GM21390 (cell line): ENCODE results near the gene CAMK2A.

Source experiments
- ATAC-seq: cut with Tn5 transposase; IDR thresholded peaks from one replicate; pipeline ENCODE4 v1.9.1; 2021; ENCODE audit not compliant: unreplicated experiment

The CAMK2A gene

DNA sequence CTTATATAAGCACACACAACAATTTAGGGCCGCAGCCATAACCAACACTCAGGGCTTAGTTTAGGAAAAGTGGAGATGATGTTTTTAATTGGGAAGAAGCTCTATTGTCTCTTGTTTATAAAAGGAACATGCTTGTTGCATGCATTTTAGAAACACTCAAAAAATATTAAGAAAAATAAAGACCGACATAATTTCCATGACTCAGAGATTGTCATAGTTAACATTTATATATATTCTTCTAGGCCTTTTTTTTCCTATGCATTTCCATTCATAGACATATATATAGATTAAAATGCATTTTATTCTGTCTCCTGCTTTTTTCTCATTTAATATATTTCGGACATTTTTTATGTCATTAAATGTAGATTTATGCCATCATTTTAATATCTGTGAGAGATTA is 26.7 kb upstream of the CAMK2A start:
- no peak for ATAC-seq

DNA sequence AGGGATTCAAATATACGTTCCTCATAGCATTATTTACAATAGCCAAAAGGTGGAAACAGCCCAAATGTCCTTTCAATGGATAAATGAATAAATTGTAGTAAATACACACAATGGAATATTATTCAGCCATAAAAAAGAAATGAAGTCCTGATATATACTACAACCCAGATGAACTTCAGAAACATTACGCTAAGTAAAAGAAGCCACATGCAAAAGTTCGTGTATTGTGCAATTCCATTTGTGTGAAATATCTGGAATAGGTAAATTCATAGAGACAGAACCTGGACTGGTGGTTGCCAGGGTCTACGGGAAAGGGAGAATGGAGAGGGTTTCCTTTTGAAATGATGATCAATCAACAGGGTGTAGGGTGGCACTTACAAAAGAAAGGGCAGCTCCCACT is 25.7 kb upstream of the CAMK2A start:
- no peak for ATAC-seq

DNA sequence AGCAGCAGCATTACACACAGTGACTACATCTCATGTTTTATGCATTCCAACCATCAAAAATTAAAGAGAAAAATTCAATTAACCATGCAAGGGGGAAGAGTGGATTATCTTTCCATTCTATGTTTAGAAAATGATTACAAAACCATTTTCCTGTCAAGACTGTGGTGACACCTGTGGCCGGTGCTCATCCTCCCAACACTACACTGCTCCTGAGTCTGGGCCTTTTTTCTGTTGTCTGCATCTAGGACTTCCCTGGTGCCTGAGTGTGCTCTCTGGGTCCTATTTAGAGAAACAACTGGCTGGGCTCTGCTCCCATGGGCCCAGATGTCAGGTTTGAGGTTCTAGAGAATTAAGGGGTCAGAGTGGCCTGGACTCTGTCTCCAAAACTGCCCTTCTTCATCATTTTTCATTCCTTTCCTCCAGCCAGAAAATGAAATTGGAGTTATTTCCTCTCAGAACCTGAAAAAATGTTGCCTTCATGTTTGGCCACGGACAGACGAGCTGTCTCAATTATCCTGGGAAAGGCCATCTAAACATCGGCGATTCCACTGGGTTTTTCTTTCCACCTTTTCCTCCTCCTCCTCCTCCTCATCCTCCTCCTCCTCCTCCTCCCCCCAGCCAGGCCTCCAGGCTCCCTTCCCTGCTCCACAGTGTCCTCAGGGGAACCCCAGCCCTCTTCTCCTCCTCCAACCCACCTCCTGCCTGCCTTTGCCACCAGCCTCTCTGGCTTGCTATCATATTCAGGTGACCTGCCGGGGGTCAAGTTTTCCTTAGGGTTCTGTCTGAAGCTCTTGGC is 24.5 kb upstream of the CAMK2A start:
- no peak for ATAC-seq

DNA sequence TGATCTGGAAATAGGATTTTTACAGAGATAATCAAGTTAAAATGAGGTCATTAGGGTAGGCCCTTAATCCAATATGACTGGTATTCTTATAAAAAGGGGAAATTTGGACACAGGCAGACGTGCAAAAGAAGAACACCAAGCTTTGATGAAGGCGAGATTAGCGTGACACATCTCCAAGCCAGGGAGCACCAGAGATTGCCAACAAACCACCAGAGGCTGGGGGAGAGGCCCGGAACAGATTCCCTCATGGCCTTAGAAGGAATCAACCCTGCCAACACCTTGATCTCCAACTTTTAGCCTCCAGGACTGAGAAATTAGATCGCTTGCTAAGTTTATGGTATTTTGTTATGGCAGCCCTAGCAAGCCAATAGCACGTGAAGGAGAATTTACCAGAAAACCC is 23.9 kb upstream of the CAMK2A start:
- no peak for ATAC-seq

DNA sequence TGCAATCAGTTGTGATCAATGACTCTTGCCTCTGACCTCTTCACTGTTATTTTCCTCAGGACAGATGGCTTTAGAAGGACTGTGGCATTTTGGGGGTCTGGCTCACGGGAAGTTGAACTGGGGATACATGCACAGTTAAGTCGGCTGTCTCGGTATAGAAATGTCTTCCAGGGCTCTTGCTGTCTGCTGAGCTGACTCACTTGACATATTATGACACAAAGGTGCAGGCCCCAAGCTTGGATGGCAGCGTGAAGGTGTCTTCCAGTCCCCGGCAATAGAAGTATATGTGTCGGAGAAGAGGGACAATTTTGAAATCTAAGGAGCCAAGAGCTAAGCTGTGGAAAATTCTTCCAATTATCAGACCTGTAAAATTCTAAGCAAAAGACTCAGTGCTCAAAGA is 22.9 kb upstream of the CAMK2A start:
- ATAC-seq = no peak

DNA sequence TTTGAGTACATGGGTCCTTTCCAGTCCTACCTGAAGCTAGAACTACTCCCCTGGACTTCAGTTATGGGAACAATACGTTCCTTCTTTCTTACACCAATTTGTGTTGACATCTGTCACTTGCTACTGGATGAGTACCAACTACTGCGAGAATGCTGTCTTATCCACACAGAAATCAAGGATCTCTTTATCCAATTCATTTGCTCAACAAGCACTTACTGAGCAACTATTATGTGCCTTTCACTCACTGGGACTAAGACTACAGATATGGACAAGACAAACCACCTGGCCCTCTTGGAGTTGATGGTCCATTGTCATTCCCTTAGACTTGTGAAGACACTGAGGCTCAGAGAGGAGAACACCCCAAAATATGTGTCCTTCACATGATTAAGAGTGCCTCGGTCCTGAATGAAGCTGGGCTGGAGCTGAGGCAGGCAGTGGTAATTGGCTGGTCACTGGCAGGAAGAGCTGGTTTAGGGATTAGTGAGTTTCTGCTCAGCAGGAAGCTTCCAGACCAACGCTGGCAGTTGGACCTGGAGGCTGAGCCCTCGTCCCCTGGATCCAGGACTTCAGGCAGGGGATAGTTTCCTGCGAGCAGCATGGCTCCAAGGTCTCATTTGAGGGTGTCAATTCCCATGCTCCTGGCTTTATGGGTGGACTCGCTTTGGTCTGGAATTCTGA is 21.6 kb upstream of the CAMK2A start:
- no peak for ATAC-seq

DNA sequence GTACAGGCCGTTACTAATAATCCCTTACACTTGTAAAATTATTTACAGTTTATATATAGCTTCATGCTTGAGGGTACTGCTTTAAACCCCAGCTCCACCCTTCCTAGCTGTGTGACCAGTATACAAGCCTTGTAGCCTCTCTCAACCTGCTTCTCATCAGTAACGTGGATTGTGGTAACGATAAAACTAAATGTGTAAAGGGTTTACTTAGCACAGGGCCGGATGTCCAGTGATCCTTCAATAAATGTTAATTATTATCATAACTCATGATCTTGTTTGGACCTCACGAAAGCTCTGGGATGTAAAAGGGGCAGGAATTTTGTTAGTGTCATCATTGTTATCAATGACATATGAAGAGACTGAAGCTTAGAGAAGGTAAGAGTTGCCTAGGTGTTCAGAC is 20.7 kb upstream of the CAMK2A start:
- no peak for ATAC-seq

DNA sequence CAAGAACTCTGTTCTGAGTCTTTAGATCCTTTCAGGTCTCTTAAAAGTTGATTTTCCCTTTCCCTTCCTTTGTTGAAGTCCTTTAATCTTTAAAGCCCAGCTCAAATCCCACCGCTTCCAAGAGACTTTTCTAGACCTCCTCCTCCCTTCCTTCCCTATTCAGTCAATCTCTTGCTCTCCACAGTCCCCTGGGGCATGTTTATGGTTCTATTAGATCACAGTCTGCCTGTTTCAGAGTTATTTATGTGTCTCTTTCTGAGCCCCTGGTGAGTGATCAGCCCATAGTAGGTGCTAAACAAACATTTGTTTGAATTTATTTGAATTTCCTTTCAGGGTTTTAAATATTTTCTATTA is 20.3 kb upstream of the CAMK2A start:
- ATAC-seq = no peak

DNA sequence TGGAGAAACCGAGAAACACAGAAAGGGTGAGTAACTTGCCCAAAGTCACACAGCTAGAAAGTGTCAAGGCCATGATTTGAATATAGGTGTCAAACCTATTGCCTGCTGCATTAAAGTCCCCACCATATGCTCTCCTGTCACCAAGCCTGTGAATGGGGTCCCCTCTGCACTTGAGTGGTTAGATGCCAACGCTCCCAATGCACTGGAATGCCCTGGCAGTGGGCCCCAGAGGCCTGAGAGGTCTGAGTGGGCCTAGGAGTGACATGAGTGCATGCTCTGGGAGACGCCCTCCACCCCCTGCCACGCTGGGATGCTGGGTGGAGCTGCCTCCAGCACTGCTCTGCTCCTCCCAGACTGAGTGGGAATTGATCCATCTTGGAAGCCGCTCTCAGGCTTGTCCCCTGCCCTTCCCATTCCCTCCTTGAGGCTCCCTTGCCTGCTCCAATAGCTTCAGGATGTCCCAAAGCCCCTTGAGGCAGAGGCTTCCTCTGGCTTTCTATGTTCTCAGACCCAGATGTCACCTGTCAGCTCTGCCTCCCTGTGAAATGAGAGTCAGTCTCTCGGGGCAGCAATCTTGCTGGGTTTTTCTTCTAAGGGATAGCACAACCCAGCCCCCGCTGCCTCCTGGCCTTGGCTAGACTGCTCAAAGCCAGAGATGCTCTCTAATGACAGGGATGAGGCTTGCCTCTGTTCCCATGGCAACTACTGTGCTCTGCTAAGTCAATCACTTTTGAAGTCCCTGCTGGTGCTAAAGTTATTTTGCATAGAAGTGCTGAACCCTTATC is 19.7 kb upstream of the CAMK2A start:
- ATAC-seq = no peak

DNA sequence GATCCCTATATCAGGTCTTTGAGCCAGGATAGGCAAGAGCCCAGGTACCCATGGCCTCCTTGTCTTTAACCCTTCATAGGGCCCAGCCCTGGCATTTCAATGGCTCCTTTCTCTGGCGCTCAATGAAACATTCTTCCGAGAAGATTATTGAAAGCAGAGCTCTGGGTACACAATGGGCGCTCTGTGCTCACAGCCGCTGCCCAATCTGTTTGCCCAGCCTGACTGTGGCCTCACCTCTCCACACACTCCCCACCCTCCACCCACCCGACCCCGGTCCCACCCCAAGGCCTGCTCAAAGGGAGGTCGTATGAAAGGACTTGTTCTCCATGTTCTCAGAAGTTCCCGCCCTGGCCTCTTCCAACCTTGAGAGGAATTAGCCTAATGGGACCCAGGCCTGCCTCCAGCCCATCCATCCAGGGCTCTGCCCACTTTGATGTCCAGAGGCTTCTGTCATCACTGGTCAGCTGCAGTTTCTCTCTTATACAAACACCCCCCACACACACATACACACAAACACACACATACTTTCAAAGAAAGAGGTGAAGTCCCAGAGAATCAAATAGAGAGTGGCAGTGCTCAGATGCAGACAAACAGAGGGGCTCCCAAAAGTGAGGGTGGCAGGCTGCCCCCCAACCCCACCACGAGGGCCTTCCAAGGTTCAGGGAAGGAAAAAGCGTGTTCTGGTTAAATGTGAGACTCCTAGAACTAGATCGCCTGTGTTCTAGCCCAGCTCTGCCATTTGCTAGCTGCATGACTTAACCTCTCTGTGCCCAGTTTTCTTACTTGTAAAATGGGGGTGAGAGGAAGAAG is 18.2 kb upstream of the CAMK2A start:
- no peak for ATAC-seq

DNA sequence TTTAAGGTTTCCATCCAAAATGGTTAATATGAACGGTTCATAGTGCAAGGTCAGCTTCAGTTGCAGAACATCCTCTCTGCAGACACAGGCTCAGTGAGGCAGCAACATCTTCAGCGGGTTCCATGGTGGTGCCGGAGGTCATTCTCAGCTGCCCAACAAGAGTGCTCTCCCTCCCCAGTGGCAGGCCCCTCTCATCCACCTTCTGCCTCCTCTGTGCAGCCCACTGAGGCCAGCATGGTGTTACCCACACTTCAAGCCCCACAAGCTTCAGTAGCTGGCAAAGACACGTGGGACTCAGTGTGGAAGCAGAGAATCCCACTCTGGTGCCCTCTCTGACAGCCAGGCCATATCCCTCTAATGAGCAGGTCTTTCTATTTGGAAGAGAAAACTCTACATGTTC is 17.2 kb upstream of the CAMK2A start:
- no peak for ATAC-seq

DNA sequence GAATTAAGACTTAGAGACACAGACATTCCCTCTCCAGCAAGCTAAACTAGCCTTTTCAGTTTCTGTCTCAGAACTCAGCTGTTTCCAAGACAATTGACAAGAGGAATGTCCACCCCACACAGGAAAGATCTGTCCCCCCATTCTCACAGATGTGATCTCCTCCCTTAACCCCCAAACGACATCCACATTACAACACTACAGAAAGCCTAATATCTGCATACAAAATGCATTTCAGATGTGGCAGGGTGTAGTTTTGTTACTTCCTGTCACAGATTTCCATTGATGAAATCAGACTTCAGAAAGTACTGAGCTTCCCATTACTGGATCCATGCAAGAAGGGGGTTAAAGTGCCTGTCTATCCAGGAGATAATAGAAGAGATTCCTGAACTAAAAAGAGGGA is 16.0 kb upstream of the CAMK2A start:
- ATAC-seq = no peak

DNA sequence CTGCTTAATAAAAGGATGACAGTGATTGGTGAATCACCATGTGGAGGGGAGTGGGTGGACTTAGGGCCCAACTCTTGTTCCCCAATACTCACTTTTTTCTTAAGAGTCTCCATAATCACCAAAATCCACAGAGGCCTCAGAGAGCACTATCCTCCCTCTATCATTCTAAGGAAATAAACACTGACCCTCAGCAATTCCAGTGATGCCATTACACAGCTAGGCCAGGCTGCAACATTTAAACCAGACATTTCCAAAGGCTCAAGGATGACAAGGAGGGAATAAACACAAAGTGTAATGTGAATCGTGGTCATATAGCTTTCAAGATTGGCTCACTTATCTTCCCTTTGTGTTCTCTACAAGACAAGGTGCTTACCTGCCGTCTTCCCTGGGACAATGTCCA is 15.5 kb upstream of the CAMK2A start:
- no peak for ATAC-seq

DNA sequence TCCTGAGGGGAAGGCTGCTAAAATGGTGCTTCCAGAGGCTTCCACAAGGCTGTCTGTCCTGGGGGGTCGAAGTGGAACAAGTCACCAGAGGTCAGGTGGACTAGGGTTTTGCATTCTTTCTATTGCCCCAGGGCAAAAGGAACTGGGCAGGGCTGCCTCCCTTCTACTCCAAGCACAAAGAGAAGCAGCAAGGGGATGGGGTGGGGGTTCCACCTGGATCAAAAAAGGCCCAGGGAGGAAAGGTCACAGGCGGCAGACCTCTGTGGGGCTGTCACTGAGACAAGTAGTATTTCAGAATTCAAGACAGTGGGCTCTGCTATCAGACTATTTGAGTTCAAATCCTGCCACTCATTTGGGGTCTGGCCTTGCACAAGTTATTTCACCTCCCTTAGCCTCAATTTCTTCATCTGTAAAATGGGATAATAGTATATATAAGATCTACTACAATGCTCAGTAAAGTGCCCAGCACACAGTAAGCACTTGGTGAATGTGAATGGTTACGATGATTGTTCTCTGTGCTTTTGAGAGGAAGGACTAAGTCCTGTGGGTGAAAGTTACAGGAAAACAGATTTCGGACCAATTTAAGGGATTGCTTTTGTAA is 15.0 kb upstream of the CAMK2A start:
- no peak for ATAC-seq

DNA sequence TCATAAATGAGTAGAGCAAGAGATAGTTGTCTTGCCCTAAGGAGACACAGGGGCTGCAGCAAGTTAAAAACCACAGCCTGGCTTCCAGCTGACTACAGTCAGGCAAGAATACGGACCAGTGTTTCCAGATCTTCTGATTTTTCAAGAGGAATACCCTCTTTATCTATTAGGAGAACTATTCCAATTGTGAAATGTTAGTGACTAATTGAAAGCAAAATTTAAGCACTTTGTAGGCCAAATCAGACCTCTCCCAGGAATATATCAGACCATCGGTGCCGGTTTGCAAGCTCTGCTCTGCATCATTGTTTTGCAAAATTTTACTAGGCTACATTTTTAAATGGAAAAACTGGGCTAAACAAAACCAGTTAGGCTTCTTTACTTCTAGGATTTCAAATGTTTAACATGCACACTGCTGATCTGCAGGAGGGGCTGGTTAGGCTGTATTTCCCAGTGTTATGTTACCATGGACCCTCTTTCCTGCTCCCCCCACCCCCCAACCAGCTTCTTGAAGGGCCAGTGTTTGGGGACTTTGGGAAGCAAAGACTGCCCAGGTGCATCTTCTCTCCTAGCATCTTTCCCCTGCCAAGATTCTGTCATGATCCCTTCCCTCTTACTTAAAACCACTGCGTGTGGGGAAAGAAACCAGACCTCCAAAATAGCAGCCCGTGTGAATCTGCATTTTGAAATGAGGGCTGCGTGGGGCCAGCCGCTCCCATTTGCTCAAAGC is 14.2 kb upstream of the CAMK2A start:
- ATAC-seq = no peak

DNA sequence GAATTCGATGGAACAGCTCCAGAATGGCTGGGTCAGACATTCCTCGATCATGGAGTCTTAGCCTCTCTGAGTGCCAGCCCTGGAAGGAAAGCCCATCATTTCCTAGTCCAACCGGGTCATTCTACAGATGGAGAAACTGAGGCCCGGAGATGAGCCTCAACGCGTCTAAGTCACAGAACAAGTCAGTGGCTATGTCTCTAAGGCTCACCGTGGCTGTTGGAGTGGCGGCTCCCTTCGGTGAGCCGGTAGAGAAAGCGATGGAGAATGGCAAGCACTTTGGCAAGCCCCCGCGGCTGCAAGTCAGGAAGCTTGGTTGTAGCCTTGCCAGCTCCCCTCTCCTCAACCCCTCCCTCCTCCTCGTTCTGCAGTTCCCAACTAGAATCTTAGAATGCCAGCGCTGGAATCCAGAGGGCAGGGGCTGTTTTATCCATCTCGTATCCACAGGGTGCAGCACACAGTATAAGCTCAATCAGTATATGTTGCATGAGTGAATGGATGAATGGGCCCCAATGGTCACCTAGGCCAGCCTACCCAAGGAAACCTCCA is 13.6 kb upstream of the CAMK2A start:
- no peak for ATAC-seq

DNA sequence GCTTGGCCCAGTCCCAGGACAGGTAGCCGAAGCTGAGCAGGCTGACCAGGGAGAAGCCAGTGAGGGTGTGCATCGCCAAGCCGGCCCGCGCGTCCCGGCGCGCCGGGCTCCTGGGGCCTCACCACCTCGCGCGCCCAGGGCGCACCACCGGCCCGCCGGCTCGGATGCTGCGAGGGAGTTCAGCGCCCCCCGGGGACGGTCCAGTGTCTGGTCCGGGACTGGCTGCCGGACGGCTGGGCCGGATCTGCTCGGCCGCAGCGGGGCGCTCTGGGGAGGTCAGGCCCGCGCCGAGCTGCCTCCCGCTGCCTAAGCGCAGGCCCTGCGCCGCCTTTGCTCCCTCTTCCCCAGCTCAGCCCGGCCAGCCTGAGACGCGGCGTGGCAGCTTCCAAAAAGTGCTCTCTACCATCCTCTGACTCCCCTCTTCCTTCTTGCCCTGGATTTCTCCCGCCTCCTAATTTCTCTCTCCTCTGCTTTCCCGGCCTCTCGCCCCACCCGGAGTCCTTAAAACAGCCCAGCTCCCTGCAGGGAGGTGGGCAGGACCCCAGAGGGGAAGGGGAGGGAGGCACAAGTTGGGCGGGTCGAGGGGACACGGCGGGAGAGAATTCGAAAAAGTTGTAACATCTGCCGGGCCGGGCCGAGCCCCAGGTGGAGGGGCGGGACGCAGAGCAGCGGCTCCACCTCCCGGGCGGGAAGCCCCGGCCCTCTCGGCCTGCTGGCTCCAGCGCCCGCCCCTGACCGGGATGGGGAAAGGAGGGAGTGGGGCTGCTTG is 12.9 kb upstream of the CAMK2A start, which contains the start of gene ARSI:
TSS of gene ARSI (minus strand) at position 605 of the 769 bp plus-strand sequence. CDS start at position 73, 532 bp downstream.
- ATAC-seq = no peak

DNA sequence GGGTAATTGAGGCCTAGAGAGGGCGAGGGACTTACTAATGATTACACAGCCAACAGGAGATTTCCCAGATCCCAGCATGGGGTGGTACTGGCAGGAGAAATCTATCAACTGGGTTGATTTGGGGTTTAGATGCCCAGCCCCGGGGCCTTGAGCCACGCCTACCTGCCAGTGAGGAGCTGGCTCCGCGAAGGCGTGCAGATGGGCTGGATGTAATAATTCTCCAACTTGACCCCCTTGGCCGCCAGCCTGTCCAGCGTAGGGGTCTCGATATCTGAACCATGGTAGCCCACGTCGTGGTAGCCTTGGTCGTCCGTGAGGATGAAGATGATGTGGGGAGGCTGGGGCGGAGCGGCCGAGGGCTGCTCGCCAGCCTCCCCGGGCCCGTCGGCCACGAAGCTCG is 12.3 kb upstream of the CAMK2A start:
- no peak for ATAC-seq

DNA sequence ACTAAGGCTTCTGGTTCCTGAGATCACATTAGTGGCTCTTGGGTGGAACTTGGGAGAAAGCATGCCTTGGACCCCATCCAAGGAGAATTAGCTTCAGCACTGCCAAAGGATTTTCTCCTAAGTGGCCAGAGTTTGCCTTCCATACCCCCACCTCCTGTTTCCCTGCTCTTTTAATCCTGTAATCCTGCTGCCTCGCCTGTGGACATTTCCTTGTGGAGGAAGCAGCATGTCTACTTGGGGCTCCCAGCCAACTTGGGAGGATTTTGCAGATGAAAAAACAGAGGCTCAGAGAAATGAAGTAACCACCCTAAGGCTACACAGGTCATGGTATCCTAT is 11.6 kb upstream of the CAMK2A start:
- no peak for ATAC-seq
